ENCODE measurements around the gene NLRP3.
"Not testable (repeated sequence)": the region's sequence is repeated elsewhere in the genome, so short reads cannot be mapped to it uniquely, and the experiment has no call there.

The NLRP3 gene

DNA sequence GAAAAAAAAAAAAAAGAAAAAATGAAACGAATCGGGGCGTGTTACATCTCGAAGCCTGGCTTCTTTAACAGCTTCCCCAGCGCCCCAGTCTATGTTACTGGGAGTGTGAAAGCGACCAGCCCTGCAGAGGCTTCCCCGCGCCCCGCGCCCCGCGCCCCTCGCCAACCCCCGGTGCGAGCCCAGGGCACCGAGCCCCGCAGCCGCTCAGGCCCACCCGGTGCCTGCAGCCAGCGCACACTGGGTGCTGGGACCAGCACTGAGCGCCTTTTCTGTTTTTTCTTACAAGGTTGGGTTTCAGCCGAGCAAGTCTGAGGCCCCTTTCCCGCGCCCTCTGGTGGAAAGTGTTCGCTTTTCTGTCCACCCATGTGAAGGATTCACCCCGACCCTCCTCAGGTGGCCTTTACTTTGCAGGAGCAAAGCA lies 42.2 kb upstream of the NLRP3 start:
- TF ChIP-seq Cebpa-rat (IDR thresholded peaks at IDR 0.05): no peak
- peaks cover 2 to 43% (median 7%) of the 10 kb centered on the region in 10 experiments; a peak in 16 of 20 replicates for H3K4me1 ChIP-seq
- H3K27me3 ChIP-seq: no peaks in the 10 kb centered on the region
- peak overlapping the region; percentile 23 to 69 (median 59); a peak in 17 of 22 replicates for H3K9ac ChIP-seq
- no peaks in the 10 kb centered on the region for H4K20me1 ChIP-seq
- peak overlapping the region; percentile 39 to 88 (median 71) for H3K4me2 ChIP-seq
- no peaks in the 10 kb centered on the region for H3K36me3 ChIP-seq
- H3K4me3 ChIP-seq: peak overlapping the region in 9 of 10 experiments; percentile 19 to 65 (median 42); a peak in 13 of 20 replicates
- 0 out of 22 replicates have a peak, but pooled peaks cover 0 to 6% (median 0%) of the 10 kb centered on the region in 11 experiments for H3K9me3 ChIP-seq (replicated peaks in 1 of 11)
- H3K27ac ChIP-seq: peak overlapping the region in 4 of 11 experiments; percentile 39 to 55 (median 53); a peak in 7 of 22 replicates

DNA sequence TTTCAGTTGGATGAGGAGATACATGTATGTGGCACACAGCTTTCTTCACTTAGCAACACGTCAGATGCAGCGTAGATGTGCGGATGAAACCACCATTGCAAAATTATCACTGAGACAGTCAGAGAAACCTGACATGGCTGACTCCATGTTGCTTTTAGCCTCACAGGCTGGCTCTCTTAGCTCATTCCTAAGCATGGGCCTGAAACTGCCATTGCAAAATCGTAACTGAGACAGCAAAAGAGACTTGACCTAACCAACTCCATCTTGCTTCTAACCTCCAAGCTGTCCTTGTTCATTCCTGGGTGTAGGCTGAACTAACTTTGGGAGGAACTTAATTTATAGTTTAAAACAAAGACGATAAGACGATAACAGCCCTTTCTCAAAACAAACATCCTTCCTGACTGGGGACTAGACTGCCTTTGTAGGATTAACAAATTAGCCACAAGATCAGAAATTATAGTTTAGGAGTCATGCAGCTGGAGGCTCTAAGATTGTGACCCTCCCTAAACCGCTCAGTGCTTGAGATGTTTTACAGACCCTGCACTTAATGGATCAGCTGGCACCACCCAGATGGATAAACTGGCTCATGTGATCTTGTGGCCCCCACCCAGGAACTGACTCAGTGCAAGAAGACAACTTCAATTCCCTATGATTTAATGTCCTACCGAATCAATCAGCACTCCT lies 41.2 kb upstream of the NLRP3 start:
- H3K36me3 ChIP-seq, H3K9ac ChIP-seq, H3K27ac ChIP-seq, H3K4me3 ChIP-seq, H4K20me1 ChIP-seq, H3K27me3 ChIP-seq: not testable (repeated sequence)
- peaks cover 0 to 15% (median 3%) of the 10 kb centered on the region in 11 experiments; a peak in 8 of 22 replicates for H3K9me3 ChIP-seq (replicated peaks in 1 of 11)
- peaks cover 0 to 33% (median 5%) of the 10 kb centered on the region in 10 experiments; a peak in 7 of 20 replicates for H3K4me1 ChIP-seq
- H3K4me2 ChIP-seq: peak overlapping the region in 3 of 11 experiments; percentile 7 to 52 (median 36); a peak in 6 of 22 replicates

DNA sequence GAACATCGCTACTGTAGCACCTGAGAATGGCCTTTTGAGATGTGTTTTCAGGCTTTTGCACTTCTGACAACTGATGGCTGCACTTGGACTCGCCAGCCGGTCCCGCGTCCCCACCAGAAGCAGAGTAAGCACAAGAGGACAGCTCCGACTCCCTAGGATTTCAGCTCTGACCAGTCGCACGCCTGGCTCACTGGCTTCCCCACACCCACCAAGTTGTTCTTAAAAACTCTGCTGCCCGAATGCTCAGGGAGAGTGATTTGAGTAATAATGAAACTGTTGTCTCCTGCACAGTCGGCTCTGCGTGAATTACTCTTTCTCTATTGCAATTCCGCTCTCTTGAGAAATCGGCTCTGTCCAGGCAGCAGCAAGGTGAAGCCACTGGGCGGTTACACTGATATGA lies 40.2 kb upstream of the NLRP3 start:
- no peak overlapping the region for H3K27ac ChIP-seq
- H3K4me2 ChIP-seq: peak overlapping the region in 3 of 11 experiments; percentile 7 to 52 (median 36); a peak in 5 of 22 replicates
- no peak overlapping the region for H3K4me3 ChIP-seq
- no peak overlapping the region for H3K9ac ChIP-seq
- H4K20me1 ChIP-seq: no peaks in the 10 kb centered on the region
- peaks cover 0 to 18% (median 5%) of the 10 kb centered on the region in 11 experiments; a peak in 8 of 22 replicates for H3K9me3 ChIP-seq (replicated peaks in 1 of 11)
- H3K4me1 ChIP-seq: peaks cover 0 to 33% (median 5%) of the 10 kb centered on the region in 10 experiments; a peak in 7 of 20 replicates
- TF ChIP-seq Cebpa-rat (IDR thresholded peaks at IDR 0.05): no peak
- H3K27me3 ChIP-seq: no peaks in the 10 kb centered on the region
- no peaks in the 10 kb centered on the region for H3K36me3 ChIP-seq

DNA sequence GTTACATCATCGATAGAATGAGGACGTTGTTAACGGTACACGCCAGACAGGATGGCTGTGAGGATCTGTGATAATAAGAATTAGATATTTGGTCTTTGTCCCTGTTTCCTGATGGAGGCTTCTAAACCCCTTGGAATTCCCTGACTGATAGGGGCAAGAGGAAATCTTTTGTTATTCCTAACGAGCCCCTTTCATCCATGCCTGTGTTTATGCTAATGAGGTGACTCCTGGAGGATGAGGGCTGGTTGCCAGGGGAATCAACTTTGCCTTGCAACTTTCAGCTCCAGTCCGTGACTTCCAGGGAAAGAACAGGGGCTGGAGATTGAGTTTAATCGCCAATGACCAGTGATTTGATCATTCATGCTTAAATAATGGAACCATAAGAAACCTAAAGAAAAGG lies 39.3 kb upstream of the NLRP3 start:
- H3K4me3 ChIP-seq: no peak overlapping the region
- no peak overlapping the region for H3K4me2 ChIP-seq
- H3K4me1 ChIP-seq: peaks cover 0 to 39% (median 5%) of the 10 kb centered on the region in 10 experiments; a peak in 7 of 20 replicates
- H3K27ac ChIP-seq: no peak overlapping the region
- no peaks in the 10 kb centered on the region for H3K36me3 ChIP-seq
- H3K9ac ChIP-seq: no peak overlapping the region
- TF ChIP-seq Cebpa-rat (IDR thresholded peaks at IDR 0.05): no peak
- no peaks in the 10 kb centered on the region for H4K20me1 ChIP-seq
- peaks cover 0 to 18% (median 5%) of the 10 kb centered on the region in 11 experiments; a peak in 8 of 22 replicates for H3K9me3 ChIP-seq (replicated peaks in 1 of 11)
- H3K27me3 ChIP-seq: no peaks in the 10 kb centered on the region

DNA sequence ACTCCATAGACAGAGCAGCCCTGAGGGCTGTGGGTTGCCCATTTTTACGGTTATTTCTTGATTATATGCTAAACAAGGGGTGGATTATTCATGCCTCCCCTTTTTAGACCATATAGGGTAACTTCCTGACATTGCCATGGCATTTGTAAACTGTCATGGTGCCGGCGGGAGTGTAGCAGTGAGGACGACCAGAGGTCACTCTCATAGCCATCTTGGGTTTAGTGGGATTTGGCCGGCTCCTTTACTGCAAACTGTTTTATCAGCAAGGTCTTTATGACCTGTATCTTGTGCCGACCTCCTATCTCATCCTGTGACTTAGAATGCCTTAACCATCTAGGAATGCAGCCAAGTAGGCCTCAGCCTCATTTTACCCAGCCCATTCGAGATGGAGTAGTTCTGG lies 38.3 kb upstream of the NLRP3 start:
- not testable (repeated sequence) for H3K4me3 ChIP-seq, H3K4me2 ChIP-seq, H3K36me3 ChIP-seq, H3K27ac ChIP-seq, H3K27me3 ChIP-seq, H3K9ac ChIP-seq, H4K20me1 ChIP-seq
- H3K9me3 ChIP-seq (replicated peaks in 1 of 11): peaks cover 0 to 18% (median 5%) of the 10 kb centered on the region in 11 experiments; a peak in 8 of 22 replicates
- H3K4me1 ChIP-seq: peaks cover 0 to 49% (median 11%) of the 10 kb centered on the region in 10 experiments; a peak in 12 of 20 replicates

DNA sequence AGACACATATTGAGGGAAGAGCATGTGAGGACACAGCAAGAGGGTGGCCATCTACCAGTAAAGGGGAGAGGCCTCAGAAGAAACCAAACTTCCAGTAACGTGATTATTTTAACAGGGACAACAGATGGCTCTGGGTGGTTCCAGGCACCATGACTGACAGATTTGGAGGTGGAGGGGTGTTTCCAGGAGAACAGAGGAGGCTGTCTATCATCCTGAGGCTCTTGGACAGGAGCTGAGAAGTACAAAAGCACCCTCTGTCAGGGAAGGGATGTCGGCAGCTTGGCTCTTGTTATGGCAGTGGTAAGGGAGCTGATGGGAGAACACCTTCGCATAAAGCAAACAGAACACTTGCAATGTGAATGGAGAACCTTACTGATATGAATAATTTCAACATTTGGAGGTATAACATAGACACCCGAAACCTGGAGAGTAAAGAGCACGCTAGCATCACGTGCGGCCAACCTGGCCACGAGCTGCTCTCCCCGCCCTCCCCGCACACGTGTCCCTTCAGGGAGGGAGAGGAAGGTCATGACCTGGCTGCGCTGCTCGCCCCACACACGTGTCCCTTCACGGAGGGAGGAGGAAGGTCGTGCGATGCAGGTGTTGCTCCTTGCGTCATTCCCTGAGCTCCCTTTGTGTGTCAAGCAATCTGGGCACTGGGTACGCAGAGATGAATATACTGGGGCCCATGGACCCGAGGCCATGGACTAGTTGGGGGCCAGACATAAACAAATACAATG lies 37.5 kb upstream of the NLRP3 start:
- no peaks in the 10 kb centered on the region for H4K20me1 ChIP-seq
- no peak overlapping the region for H3K4me3 ChIP-seq
- no peaks in the 10 kb centered on the region for H3K27me3 ChIP-seq
- H3K9ac ChIP-seq: no peak overlapping the region
- H3K27ac ChIP-seq: no peak overlapping the region
- no peak for TF ChIP-seq Cebpa-rat (IDR thresholded peaks at IDR 0.05)
- no peak overlapping the region for H3K4me2 ChIP-seq
- peaks cover 0 to 24% (median 5%) of the 10 kb centered on the region in 11 experiments; a peak in 10 of 22 replicates for H3K9me3 ChIP-seq (replicated peaks in 1 of 11)
- peaks cover 0 to 51% (median 12%) of the 10 kb centered on the region in 10 experiments; a peak in 12 of 20 replicates for H3K4me1 ChIP-seq
- no peaks in the 10 kb centered on the region for H3K36me3 ChIP-seq

DNA sequence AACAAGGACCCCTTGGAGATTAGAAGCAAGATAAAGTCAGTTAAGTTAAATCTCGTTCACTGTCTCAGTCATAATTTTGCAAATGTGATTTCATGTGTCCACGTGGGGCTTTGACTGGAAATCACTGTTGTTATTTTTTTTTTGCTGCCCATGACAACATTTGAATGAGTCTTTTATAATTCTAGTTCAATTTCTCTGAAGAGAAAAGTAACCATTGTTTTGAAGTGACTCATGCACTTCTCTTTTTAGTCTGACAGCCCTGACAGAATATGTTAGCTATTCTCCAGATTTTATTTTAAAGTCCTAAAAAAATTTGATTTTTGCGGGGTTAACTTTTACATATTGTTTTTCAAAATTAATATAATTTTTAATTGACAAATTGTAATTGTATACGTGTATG lies 30.7 kb upstream of the NLRP3 start:
- no peak for TF ChIP-seq Cebpa-rat (IDR thresholded peaks at IDR 0.05)
- peak overlapping the region in 6 of 11 experiments; percentile 10 to 98 (median 88); a peak in 11 of 22 replicates for H3K27ac ChIP-seq
- peak overlapping the region in 4 of 11 experiments; percentile 84 to 95 (median 93); a peak in 6 of 22 replicates for H3K4me2 ChIP-seq

DNA sequence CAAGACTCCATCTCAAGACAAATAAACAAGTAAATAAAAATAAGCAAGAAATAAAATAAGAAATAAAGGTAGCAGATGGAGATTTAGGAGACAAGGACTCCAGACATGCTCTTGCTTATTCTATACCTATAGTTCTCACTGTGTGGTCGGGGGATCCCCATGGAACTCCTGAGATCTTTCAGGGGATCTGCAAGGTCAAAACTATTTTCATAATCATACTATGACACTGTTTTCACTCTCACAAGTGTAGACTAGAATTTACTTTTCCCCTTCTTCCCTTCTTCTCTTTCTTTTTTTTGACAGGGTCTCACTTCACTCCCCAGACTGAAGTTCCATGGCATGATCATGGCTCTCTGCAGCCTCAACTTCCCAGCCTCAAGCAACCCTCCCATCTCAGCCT lies 29.8 kb upstream of the NLRP3 start:
- Histone ChIP-seq H3K4me2 (peak overlapping the region in 7 of 11 experiments; percentile 75 to 95 (median 92); a peak in 12 of 22 replicates), H3K36me3 (peaks cover 0 to 9% (median 0%) of the 10 kb centered on the region in 11 experiments; a peak in 1 of 22 replicates), H3K9me3 (replicated peaks in 1 of 11) (peaks cover 0 to 22% (median 14%) of the 10 kb centered on the region in 11 experiments; a peak in 17 of 22 replicates), H3K27me3 (no peaks in the 10 kb centered on the region), H3K4me1 (peaks cover 24 to 95% (median 54%) of the 10 kb centered on the region in 10 experiments), H4K20me1 (no peaks in the 10 kb centered on the region), H3K4me3 (no peak overlapping the region), H3K9ac (peak overlapping the region in 3 of 11 experiments; percentile 19 to 81 (median 62); a peak in 5 of 22 replicates), H3K27ac (peak overlapping the region; percentile 46 to 98 (median 96); a peak in 14 of 22 replicates)
- no peak for TF ChIP-seq Cebpa-rat (IDR thresholded peaks at IDR 0.05)

More for the DNA sequence above, 30.7 kb upstream of the NLRP3 start:
- H3K4me1 ChIP-seq: peaks cover 17 to 91% (median 47%) of the 10 kb centered on the region in 10 experiments
- H3K9me3 ChIP-seq (replicated peaks in 1 of 11): peaks cover 0 to 22% (median 14%) of the 10 kb centered on the region in 11 experiments; a peak in 17 of 22 replicates
- H3K9ac ChIP-seq: peak overlapping the region in 3 of 11 experiments; percentile 67 to 70 (median 68); a peak in 6 of 22 replicates
- H3K27me3 ChIP-seq: no peaks in the 10 kb centered on the region
- no peak overlapping the region for H3K4me3 ChIP-seq
- H4K20me1 ChIP-seq: no peaks in the 10 kb centered on the region
- peaks cover 0 to 9% (median 0%) of the 10 kb centered on the region in 11 experiments; a peak in 1 of 22 replicates for H3K36me3 ChIP-seq

Measured in BLaER1 treated with 17β-estradiol and CSF1 and Interleukin-3, amounts not matched to agents 10 nM and 100 nM (cell line).